H1 (cell line): ENCODE measurements around the gene ARMH4. TPM values are rescaled to one million over a fixed set of nuclear protein-coding genes. Genes with fewer than 3 reads are reported as not detected.

ENCODE experiments used
- CTCF ChIA-PET: fragments of 300-600 bp; sonication (Branson Sonifier 250); formaldehyde crosslinking; loops from one replicate; lab custom pipeline; 2021; ENCODE audit not compliant: partially characterized antibody; lab: Charles Lee
- POLR2A ChIA-PET: fragments of 300-600 bp; sonication (Branson Sonifier 250); formaldehyde crosslinking; loops from one replicate; lab custom pipeline; 2021; ENCODE audit warnings: inconsistent platforms; ENCODE audit not compliant: partially characterized antibody; lab: Charles Lee
- DNase-seq, 2 experiments: peaks; one replicate each; pipeline versions ENCODE4 v3.0.0 to v3.0.0-alpha.2; 2010 to 2022; ENCODE audit warnings: low spot score in 2 of 2, low read depth in 1 of 2, mixed read lengths in 1 of 2
- FAIRE-seq: peaks from 2 replicates; lab custom pipeline; 2011; peaks lifted over from hg19 to GRCh38; lab: Jason Lieb, UNC
- H2AFZ ChIP-seq: 2 replicates; pipeline ENCODE4 v1.8.1; 2012; ENCODE audit warnings: low read length, inconsistent platforms
- H2AK5ac ChIP-seq: 2 replicates; pipeline ENCODE4 v1.6.1; 2013; ENCODE audit warnings: low read depth, low read length
- H2BK120ac ChIP-seq: replicated peaks from 2 replicates; pipeline ENCODE3; 2013; ENCODE audit warnings: low read depth, low read length, inconsistent platforms
- H2BK12ac ChIP-seq: 2 replicates; pipeline ENCODE4 v1.6.1; 2013; ENCODE audit warnings: low read depth, low read length
- H2BK15ac ChIP-seq: 2 replicates; pipeline ENCODE4 v1.6.1; 2013; ENCODE audit warnings: low read length
- H2BK20ac ChIP-seq: 2 replicates; pipeline ENCODE4 v1.6.1; 2013; ENCODE audit warnings: low read length
- H2BK5ac ChIP-seq: 2 replicates; pipeline ENCODE4 v1.6.1; 2013; ENCODE audit warnings: low read depth, low read length
- H3K14ac ChIP-seq: 2 replicates; pipeline ENCODE4 v1.6.1; 2013; ENCODE audit warnings: inconsistent platforms; ENCODE audit not compliant: insufficient read length
- H3K18ac ChIP-seq: 2 replicates; pipeline ENCODE4 v1.6.1; 2013; ENCODE audit warnings: low read length; ENCODE audit errors: extremely low read depth
- H3K23ac ChIP-seq: 2 replicates; pipeline ENCODE4 v1.6.1; 2013; ENCODE audit warnings: inconsistent platforms; ENCODE audit not compliant: insufficient read length
- H3K23me2 ChIP-seq: 2 replicates; pipeline ENCODE4 v1.6.1; 2013; ENCODE audit warnings: low read depth, low read length
- H3K27ac ChIP-seq: 2 replicates; pipeline ENCODE4 v1.6.1; 2011; ENCODE audit warnings: low read depth, low read length, inconsistent platforms
- H3K27me3 ChIP-seq, 4 experiments: replicated peaks in 1 of 4; 1 replicate in 1 of 4; 2 replicates in 3 of 4; pipeline versions ENCODE4 v1.6.1 to v1.8.1; 2011 to 2013; ENCODE audit warnings: low read length in 3 of 4, mild to moderate bottlenecking in 3 of 4, inconsistent platforms in 2 of 4, mixed read lengths in 2 of 4, moderate library complexity in 1 of 4; ENCODE audit not compliant: control insufficient read depth in 3 of 4, insufficient read depth in 3 of 4; ENCODE audit errors: extremely low read depth in 1 of 4
- H3K36me3 ChIP-seq, 4 experiments: 2 replicates each; pipeline versions ENCODE4 v1.6.1 to v1.8.1; 2011 to 2013; ENCODE audit warnings: mild to moderate bottlenecking in 4 of 4, low read length in 3 of 4, moderate library complexity in 2 of 4, control low read depth in 1 of 4, inconsistent platforms in 1 of 4; ENCODE audit not compliant: insufficient read depth in 4 of 4, control insufficient read depth in 2 of 4
- H3K4ac ChIP-seq: replicated peaks from 2 replicates; pipeline ENCODE3; 2013; ENCODE audit warnings: low read length, low read depth, mixed read lengths, inconsistent platforms; ENCODE audit not compliant: insufficient read length
- H3K4me1 ChIP-seq, 4 experiments: replicated peaks in 1 of 4; 1 replicate in 1 of 4; 2 replicates in 3 of 4; pipeline versions ENCODE4 v1.6.1 to v1.8.1; 2011 to 2013; ENCODE audit warnings: low read length in 3 of 4, inconsistent platforms in 2 of 4, mixed read lengths in 1 of 4; ENCODE audit not compliant: insufficient read depth in 4 of 4, control insufficient read depth in 3 of 4
- H3K4me2 ChIP-seq, 2 experiments: 2 replicates each; pipeline versions ENCODE4 v1.6.1 to v1.8.1; 2011 to 2013; ENCODE audit warnings: low read depth in 2 of 2, low read length in 2 of 2, control low read depth in 1 of 2, inconsistent platforms in 1 of 2, mild to moderate bottlenecking in 1 of 2; ENCODE audit not compliant: insufficient read depth in 1 of 2
- H3K4me3 ChIP-seq, 4 experiments: fragments of 200-600, 300-600 bp in 1 of 4; sonication (generic), shearing (Covaris generic), sonication (Bioruptor Twin) in 1 of 4; 2 replicates each; pipeline versions ENCODE4 v1.5.1 to v1.8.1; 2011 to 2016; ENCODE audit warnings: low read length in 4 of 4, low read depth in 3 of 4, control low read depth in 2 of 4, inconsistent platforms in 2 of 4, mild to moderate bottlenecking in 2 of 4, mixed read lengths in 1 of 4, moderate library complexity in 1 of 4; ENCODE audit not compliant: insufficient read depth in 2 of 4; ENCODE audit errors: extremely low read depth in 1 of 4
- H3K56ac ChIP-seq: replicated peaks from 2 replicates; pipeline ENCODE3; 2013; ENCODE audit warnings: low read depth, mild to moderate bottlenecking, mixed read lengths, low read length, inconsistent platforms; ENCODE audit not compliant: insufficient read length
- H3K79me1 ChIP-seq: 2 replicates; pipeline ENCODE4 v1.6.1; 2013; ENCODE audit warnings: low read depth, low read length, control low read depth
- H3K79me2 ChIP-seq, 2 experiments: 2 replicates each; pipeline versions ENCODE4 v1.6.1 to v1.8.1; 2012 to 2013; ENCODE audit warnings: low read length in 2 of 2, mild to moderate bottlenecking in 2 of 2, inconsistent platforms in 1 of 2; ENCODE audit not compliant: insufficient read depth in 2 of 2, control insufficient read depth in 1 of 2
- H3K9ac ChIP-seq, 4 experiments: replicated peaks in 1 of 4; 1 replicate in 1 of 4; 2 replicates in 3 of 4; pipeline versions ENCODE4 v1.6.1 to v1.8.1; 2011 to 2013; ENCODE audit warnings: low read depth in 3 of 4, low read length in 3 of 4, control low read depth in 2 of 4, mild to moderate bottlenecking in 2 of 4, moderate library complexity in 2 of 4, inconsistent platforms in 1 of 4; ENCODE audit errors: extremely low read depth in 1 of 4
- H3K9me3 ChIP-seq, 2 experiments: 2 replicates each; pipeline versions ENCODE4 v1.6.1 to v1.8.1; 2012 to 2013; ENCODE audit warnings: mild to moderate bottlenecking in 2 of 2, moderate library complexity in 2 of 2, control low read depth in 1 of 2, inconsistent platforms in 1 of 2, low read depth in 1 of 2, low read length in 1 of 2, mixed read lengths in 1 of 2; ENCODE audit not compliant: insufficient read depth in 2 of 2
- H4K20me1 ChIP-seq, 2 experiments: replicated peaks in 1 of 2; 2 replicates each; pipeline versions ENCODE3 to v1.8.1; 2011 to 2013; ENCODE audit warnings: inconsistent platforms in 2 of 2, low read length in 2 of 2, mild to moderate bottlenecking in 1 of 2; ENCODE audit not compliant: insufficient read depth in 2 of 2, control insufficient read depth in 1 of 2
- H4K5ac ChIP-seq: 2 replicates; pipeline ENCODE4 v1.6.1; 2013; ENCODE audit warnings: low read length, low read depth, mixed read lengths, inconsistent platforms; ENCODE audit not compliant: insufficient read length
- H4K8ac ChIP-seq: 2 replicates; pipeline ENCODE4 v1.8.0; 2013; ENCODE audit warnings: mild to moderate bottlenecking, moderate library complexity, low read length, inconsistent platforms; ENCODE audit not compliant: insufficient read depth; ENCODE audit errors: extremely low read depth
- H4K91ac ChIP-seq: replicated peaks from 2 replicates; pipeline ENCODE3; 2013; ENCODE audit warnings: low read length, mixed read lengths, inconsistent platforms; ENCODE audit not compliant: insufficient read length
- WGBS, 2 experiments: shearing (Covaris generic) in 1 of 2; methylation state at CpG; one replicate each; pipeline versions ENCODE4 v1.1.6 to v1.1.7; 2013 to 2015; ENCODE audit warnings: low lambda C conversion rate in 2 of 2, mixed read lengths in 2 of 2, inconsistent platforms in 1 of 2, low coverage in 1 of 2, missing lambda C conversion rate in 1 of 2; ENCODE audit not compliant: insufficient replicate concordance in 2 of 2, insufficient coverage in 1 of 2, insufficient read length in 1 of 2; ENCODE audit errors: extremely low coverage in 1 of 2, missing lambda C conversion rate in 1 of 2; 5-methylcytosine and 5-hydroxymethylcytosine counted together
- polyA plus RNA-seq, 7 experiments: library from polyadenylated mRNA; depleted of rRNA in 3 of 7; stranded (reverse) in 5 of 7; unstranded in 2 of 7; fragments of >200 nt in 5 of 7; fragments of 200-250 nt in 2 of 7; gene quantifications; 1 replicate in 5 of 7; 2 replicates in 1 of 7; 4 replicates in 1 of 7; pipeline versions ENCODE4 v1.2.1 to v1.2.3, GENCODE V29; 2011 to 2013; ENCODE audit warnings: missing spikeins in 2 of 7, mixed read lengths in 2 of 7
- total RNA-seq: library from RNA; stranded (reverse); fragmentation: NEBNext Ultra II Directional; extraction: Animal tissue kit (Norgen Biotek cat#: 25700); gene quantifications from 2 replicates; pipeline ENCODE4 v1.2.1, GENCODE V29; 2021

ARMH4 gene
- total and polyA plus RNA-seq, 2 of the 8 experiments (the other 6 are each of a cell fraction or from before 2014, with no cell fraction given), result 7.1 to 25.4 TPM

DNA sequence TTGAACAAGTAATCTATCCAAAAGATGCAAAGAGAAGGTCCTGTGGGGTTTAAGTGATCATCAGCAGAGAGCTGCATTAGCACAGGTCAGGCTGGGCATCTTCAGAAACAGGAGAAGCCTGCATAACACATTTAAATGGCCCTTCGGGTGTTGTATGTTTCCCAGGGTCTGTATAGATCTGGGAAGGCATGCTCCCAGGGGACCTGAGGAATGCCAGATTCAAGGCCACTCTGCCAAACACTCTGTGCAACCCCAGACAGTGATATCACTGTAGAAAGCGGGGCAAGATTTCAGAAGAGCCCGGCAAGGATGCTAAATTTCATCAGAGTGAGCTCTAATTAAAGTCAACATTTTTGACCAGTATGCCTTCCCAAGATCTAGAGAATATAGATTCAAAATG, 92.9 kb downstream of the ARMH4 start:
- DNase-seq, result no peak
- POLR2A ChIA-PET, result no interaction called here

More for the DNA sequence above, 92.9 kb downstream of the ARMH4 start:
- Histone ChIP-seq H3K27ac (no peak overlapping the region), H4K20me1 (no peaks in the 10 kb centered on the region), H3K18ac (no peak overlapping the region), H3K4ac (no peak overlapping the region), H3K4me1 (peaks cover 0 to 6% (median 3%) of the 10 kb centered on the region in 4 experiments; a peak in 3 of 7 replicates), H4K91ac (no peak overlapping the region), H2BK12ac (no peak overlapping the region), H4K8ac (no peak overlapping the region), H2AFZ (no peak overlapping the region), H2BK15ac (no peak overlapping the region), H3K9ac (no peak overlapping the region), H2BK20ac (no peak overlapping the region), H3K56ac (no peak overlapping the region), H2BK120ac (no peak overlapping the region), H3K79me2 (no peaks in the 10 kb centered on the region), H3K27me3 (no peaks in the 10 kb centered on the region; a peak in 1 of 7 replicates), H3K14ac (no peak overlapping the region), H4K5ac (no peak overlapping the region), H3K9me3 (no peaks in the 10 kb centered on the region), H3K79me1 (no peaks in the 10 kb centered on the region), H3K4me2 (no peak overlapping the region), H3K23me2 (no peaks in the 10 kb centered on the region), H2BK5ac (no peak overlapping the region), H2AK5ac (no peak overlapping the region), H3K4me3 (no peak overlapping the region), H3K36me3 (no peaks in the 10 kb centered on the region), H3K23ac (no peak overlapping the region)
- FAIRE-seq, result no peak
- WGBS, 2 experiments, result 98% methylated on average over 3 of the region's 3 CpGs; no CpG with 5 or more reads in 1 of the 2 experiments
- CTCF ChIA-PET, result interaction anchor here (1.2 to 1.8 kb wide), 4 partner anchors 12 to 18 kb away, joined by 3 to 6 read pairs (median 4); no protein-coding TSS in a partner anchor
